ENCODE data around the gene TADA2A.

Gene TADA2A

GRCh38 chr17:37512442-37513068 lies 105.9 kb downstream of the TADA2A start:
- no peak for ATAC-seq
- Mint-ChIP-seq H3K4me1 (peaks cover 8% of the 10 kb centered on the region), H3K4me3 (no peak overlapping the region), H3K27me3 (no peaks in the 10 kb centered on the region), H3K9me3 (no peaks in the 10 kb centered on the region), H3K36me3 (peaks cover 17% of the 10 kb centered on the region), H3K27ac (no peak overlapping the region)

GRCh38 chr17:37513711-37514110 lies 107.0 kb downstream of the TADA2A start:
- Mint-ChIP-seq H3K4me3 (no peak overlapping the region), H3K4me1 (peaks cover 8% of the 10 kb centered on the region), H3K27me3 (no peaks in the 10 kb centered on the region), H3K27ac (no peak overlapping the region), H3K36me3 (peaks cover 28% of the 10 kb centered on the region), H3K9me3 (no peaks in the 10 kb centered on the region)
- no peak for ATAC-seq

DNA sequence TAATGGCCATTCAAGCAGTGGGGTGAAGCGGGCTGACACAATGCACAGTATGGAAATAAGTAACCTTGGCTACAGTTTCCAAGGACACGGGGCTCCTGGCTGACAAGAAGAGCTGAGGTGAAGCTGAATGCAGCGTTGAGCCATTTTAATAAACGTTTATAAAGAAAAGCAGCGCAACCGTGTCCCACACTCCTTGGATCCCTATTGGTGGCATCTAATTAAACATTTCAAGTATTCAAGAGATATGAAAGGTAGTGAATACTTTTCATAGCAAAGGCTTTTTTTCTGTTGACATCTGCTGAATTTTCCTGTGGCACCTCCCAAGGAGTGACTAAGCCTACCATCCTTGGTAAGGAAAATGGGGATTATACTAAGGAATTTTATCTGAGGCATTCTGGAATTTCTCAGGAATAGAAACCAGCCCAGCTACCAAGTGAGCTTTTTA lies 109.5 kb downstream of the TADA2A start:
- Mint-ChIP-seq H3K4me1 (no peaks in the 10 kb centered on the region), H3K27ac (no peak overlapping the region), H3K36me3 (peaks cover 51% of the 10 kb centered on the region)

GRCh38 chr17:37517881-37518280 lies 111.2 kb downstream of the TADA2A start:
- Mint-ChIP-seq H3K4me1 (no peaks in the 10 kb centered on the region), H3K27ac (no peak overlapping the region), H3K4me3 (no peak overlapping the region), H3K9me3 (no peaks in the 10 kb centered on the region), H3K36me3 (peaks cover 42% of the 10 kb centered on the region), H3K27me3 (no peaks in the 10 kb centered on the region)
- no peak for ATAC-seq

More for the DNA sequence above, 109.5 kb downstream of the TADA2A start:
- Mint-ChIP-seq H3K27me3 (no peaks in the 10 kb centered on the region), H3K9me3 (no peaks in the 10 kb centered on the region), H3K4me3 (no peak overlapping the region)
- no peak for ATAC-seq

GRCh38 chr17:37518826-37519225 lies 112.1 kb downstream of the TADA2A start:
- no peak for ATAC-seq
- Mint-ChIP-seq H3K4me1 (no peaks in the 10 kb centered on the region), H3K36me3 (peaks cover 43% of the 10 kb centered on the region), H3K9me3 (no peaks in the 10 kb centered on the region), H3K4me3 (no peak overlapping the region), H3K27ac (peak overlapping the region; percentile 54), H3K27me3 (no peaks in the 10 kb centered on the region)

DNA sequence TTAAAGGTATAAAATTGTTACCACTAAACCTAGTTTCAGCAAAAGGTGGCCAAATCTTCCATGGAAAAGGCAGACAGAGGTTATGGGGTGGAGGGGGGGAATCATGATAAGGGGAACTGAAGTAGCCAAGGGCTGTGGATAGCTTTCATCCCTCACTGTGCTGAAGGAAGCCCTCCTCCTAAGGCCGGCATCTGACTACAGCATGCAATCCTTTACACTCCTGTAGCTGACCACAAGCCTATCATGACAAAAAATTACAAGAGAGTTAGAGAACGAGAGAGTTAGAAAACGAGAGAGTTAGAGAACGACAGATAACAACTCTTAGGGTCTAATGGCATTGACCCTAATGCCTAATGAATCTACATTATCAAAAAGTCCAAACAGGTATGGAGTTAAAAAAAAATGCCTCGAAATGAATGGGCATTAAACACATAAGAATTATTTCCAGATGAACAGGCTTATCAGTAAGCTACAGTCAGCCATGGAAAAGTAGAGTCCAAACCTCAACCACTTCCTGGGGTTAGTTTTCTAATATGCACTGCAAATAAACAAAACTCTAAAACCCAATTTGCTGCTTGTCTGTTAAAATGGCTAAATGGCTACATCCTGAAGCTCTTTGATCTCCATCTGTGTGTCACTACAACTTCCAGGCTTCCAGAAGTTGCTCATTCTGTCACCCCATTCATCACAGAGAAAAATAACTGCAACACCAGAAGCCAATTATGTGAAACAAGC lies 112.7 kb downstream of the TADA2A start:
- Mint-ChIP-seq H3K36me3 (peaks cover 47% of the 10 kb centered on the region), H3K4me3 (no peak overlapping the region), H3K27me3 (no peaks in the 10 kb centered on the region), H3K27ac (peak overlapping the region; percentile 54), H3K4me1 (no peaks in the 10 kb centered on the region), H3K9me3 (no peaks in the 10 kb centered on the region)
- no peak for ATAC-seq

- peaks cover 50% of the 10 kb centered on the region for H3K36me3 Mint-ChIP-seq
- H3K9me3 Mint-ChIP-seq = no peaks in the 10 kb centered on the region
- ATAC-seq = no peak
- no peaks in the 10 kb centered on the region for H3K27me3 Mint-ChIP-seq
- H3K4me3 Mint-ChIP-seq = no peak overlapping the region
- H3K27ac Mint-ChIP-seq = peak overlapping the region; percentile 54
- H3K4me1 Mint-ChIP-seq = no peaks in the 10 kb centered on the region
These were observed 113.5 kb downstream of the TADA2A start for GRCh38 chr17:37520174-37520573.

GRCh38 chr17:37521821-37522220 lies 115.1 kb downstream of the TADA2A start:
- Mint-ChIP-seq H3K4me3 (no peak overlapping the region), H3K27me3 (no peaks in the 10 kb centered on the region), H3K36me3 (peaks cover 56% of the 10 kb centered on the region), H3K27ac (no peak overlapping the region), H3K4me1 (no peaks in the 10 kb centered on the region), H3K9me3 (no peaks in the 10 kb centered on the region)
- no peak for ATAC-seq

DNA sequence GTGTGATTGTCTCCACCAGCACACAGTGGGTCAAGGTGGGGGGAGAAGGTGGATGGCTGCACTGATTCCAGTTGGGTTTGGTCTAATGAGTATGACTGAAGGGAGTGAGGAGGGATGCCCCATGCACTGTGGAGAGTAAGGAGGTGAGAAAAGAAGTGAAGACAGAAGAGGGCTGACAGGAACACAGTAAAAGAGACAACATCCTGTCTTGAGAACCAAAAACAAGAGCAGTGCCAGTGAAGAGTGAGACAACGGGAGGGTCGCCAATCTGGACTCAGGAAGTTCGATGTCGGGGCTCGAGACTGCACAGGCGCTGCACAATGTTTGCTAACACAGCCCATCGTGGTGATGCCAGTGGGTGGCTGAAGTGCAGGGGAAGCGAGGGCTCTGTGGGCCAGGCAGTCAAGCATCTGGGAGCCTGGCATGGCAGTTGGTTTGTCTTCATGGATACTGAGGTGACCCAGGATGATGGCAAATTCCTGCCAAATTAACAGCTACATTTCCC lies 117.1 kb downstream of the TADA2A start:
- Mint-ChIP-seq H3K27me3 (no peaks in the 10 kb centered on the region), H3K27ac (no peak overlapping the region), H3K9me3 (no peaks in the 10 kb centered on the region), H3K4me1 (no peaks in the 10 kb centered on the region), H3K4me3 (no peak overlapping the region), H3K36me3 (peaks cover 40% of the 10 kb centered on the region)
- ATAC-seq = no peak

GRCh38 chr17:37527249-37527851 lies 120.7 kb downstream of the TADA2A start:
- ATAC-seq = peak; percentile 61
- H3K4me1 Mint-ChIP-seq = no peaks in the 10 kb centered on the region
- H3K9me3 Mint-ChIP-seq = no peaks in the 10 kb centered on the region
- no peak overlapping the region for H3K27ac Mint-ChIP-seq
- H3K4me3 Mint-ChIP-seq = no peak overlapping the region
- peaks cover 32% of the 10 kb centered on the region for H3K36me3 Mint-ChIP-seq
- H3K27me3 Mint-ChIP-seq = no peaks in the 10 kb centered on the region

All from stimulated activated memory B cell treated with anti-CD40 and anti-IgM and Interleukin-4, amounts not matched to agents 10 μg/mL and 1 μg/mL and 100 μg/mL, for 72 hours (primary cell).